SKM-1 treated with dmso at 0.1 percent for 144 hours (cell line): ENCODE results near the gene CLEC9A.
A peak's percentile ranks its signal among the peaks of the same experiment; 100 is the strongest.
"Not testable (repeated sequence)": the region's sequence is repeated elsewhere in the genome, so short reads cannot be mapped to it uniquely, and the experiment has no call there.

Experiments used
- DNase-seq: peaks from one replicate; lab custom pipeline; 2025; ENCODE audit not compliant: unreplicated experiment; lab: John Stamatoyannopoulos, UW

Gene CLEC9A

DNA sequence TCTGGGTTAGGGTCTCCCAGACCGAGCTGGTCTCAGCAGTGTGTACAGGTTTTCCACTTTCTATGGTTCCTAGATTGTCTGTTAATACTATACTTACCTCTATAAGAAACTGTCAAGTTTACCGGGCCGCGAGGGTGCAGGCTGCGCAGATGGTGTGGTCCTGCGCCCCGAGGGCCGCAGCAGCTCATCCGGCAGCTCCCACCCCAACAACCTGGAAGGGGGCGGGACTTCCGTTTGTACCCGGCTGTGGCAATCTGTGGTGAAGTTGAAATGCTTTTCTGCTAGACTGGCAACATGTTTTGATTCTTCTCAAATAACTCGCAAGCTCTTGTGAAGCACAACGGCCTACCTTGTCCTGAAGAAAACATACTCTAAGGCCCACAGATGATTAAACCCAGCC lies at the start of gene CLEC9A:
Gene CLEC9A (plus strand): TSS at position 237 of the 400 bp plus-strand sequence. CDS start 22,006 bp downstream, outside the sequence.
- no peak for DNase-seq

DNA sequence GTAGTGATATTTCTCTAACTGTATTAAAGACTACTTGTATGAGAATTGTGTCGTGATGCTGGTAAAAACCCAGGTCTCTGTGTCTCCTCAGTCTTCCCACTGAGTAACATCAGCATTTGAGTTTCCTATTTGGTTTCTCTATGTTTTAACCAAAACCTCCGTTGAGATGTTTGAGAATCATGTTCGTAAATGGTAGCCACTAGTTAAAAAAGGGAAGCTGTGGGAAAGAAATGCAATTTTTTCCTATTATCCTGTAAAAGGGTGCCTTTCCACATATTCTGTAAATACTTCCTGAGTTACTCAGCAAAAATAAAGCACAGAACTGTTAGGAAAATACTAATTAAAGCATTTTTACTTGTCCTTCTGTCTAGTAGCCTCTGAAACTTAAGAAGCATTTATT lies 38.6 kb upstream of the CLEC9A start:
- DNase-seq, result no peak

DNA sequence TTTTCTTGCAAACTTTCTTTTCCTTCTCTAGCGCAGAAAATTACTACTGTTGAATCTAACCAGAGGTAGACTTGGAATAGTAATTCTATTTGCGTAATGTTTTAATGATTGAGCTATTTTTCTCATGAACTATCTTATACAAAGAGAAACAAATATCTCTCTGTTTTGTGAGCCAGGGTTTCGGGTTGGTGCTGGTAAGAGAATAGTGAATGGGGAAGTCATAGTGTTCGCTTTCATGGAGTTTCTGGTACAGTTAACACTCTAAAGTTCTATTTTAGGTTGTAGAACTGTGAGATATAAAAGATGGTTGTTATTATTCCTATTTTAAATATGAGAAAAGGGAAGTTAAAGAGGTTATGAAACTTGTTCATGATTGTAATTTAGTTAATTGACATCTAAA lies 38.2 kb upstream of the CLEC9A start:
- DNase-seq, result no peak

DNA sequence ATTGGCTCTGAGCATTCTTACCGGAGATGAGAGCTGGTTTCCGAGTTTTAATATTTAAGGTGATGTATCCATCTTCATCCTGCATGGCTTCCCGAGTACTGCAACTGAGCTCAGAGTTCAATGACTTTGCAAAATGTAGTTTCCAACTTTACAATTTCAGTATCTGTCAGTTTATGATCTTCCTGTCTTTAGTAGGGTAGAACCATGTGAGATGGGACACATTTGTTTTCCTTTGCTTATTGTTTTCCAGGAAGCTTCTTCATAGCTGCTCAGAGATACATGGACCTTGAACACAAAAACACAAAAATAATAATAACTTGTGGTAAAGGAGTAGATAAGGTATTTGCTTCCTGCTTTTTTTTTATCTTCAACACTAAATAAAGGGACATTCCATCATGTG lies 31.5 kb upstream of the CLEC9A start, which contains the start of gene CLEC1B:
Gene CLEC1B (minus strand): TSS at position 106 of the 400 bp plus-strand sequence. CDS start 21 bp downstream, at position 85.
- no peak for DNase-seq

DNA sequence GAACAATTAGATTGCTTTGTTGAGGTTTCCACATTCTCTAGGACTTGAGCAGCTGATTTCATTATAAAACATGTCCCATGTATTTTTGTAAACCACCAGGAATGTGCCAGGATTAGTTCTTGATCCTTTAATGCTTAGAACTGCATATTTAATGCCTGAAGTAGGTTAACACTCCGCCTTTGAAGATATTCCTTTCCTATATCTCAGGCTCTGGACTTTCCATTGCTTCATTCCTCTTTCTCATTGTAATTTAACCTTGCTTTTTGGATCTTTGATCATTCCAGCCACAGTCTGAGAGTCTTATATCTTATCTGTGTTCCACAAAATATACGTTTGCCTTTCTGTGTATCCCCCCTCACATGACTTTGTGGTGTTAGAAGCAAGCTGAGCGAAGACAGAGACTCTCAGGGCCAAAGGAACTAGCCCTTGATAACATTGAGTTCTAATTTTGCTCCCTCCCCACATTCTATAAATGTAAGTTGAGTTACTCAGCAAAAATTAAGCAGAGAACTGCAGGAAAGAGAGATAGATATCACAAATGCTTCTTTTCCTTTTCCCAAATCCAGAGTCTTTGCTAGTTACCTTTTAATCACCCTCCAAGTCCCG lies 29.2 kb upstream of the CLEC9A start:
- DNase-seq, result no peak

DNA sequence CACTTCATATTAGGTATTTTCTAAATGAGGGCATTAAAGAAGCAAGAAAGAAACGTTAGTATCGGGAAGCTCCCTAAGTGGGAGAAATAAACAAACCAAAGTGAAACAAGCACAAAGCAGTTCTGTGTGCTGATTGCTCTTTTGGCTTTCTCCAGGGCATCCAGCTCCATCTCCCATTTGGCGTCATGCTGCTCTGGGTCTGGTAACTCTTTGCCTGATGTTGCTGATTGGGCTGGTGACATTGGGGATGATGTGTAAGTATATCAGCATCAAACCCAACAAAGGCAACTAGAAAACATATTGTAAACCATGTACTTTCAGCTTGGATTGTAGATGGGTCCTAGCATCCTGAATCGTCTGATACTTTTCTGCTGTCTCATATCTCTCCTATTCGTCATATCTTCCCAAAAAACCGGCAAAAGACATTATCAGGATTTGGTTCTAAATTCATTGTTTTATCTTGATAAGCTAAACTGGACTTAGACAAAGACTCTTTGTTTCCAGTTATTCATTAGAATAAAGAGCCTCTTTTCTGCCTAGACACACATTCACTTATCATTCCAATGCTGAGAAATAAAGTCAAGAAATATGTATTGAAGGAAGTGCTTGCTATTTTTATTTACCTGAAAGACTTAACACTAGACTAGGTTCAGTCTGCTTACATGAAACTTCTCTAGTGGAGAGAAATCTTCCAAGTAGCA lies 17.7 kb upstream of the CLEC9A start:
- no peak for DNase-seq

DNA sequence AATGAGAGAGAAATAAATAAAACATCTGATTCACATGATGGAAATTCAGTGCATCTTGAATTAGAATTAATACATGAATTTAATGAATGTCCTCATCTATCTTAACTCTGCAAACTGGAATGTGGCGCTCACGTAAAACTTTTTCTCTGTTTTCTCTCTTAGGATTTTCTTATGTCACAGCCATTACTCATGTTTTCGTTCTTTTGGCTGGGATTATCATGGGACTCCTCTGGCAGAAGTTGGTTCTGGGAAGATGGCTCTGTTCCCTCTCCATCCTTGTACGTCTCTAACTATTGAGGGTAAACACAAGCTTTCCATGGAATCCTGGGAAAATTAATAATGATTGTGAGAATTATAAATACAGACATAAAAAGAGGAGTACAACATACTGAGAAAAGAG lies 15.0 kb upstream of the CLEC9A start:
- DNase-seq, result no peak

DNA sequence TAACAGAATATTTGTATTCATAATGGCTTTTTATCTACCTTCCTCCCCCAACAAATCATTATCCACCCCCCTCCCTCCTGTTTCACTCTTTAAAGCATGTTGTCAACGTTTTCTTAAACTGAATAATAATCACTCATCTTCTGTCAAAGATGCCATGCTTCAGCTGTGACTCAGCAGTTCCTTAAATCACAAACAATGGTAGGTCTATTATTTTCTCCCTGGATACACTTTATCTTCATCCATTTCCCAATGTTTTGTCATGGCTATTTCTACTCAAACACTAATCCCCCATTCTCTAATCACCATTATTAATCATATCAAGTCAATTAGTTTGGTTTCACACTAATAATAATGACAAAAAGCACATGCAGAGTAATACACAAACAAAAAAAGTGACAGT lies 13.6 kb upstream of the CLEC9A start:
- no peak for DNase-seq

DNA sequence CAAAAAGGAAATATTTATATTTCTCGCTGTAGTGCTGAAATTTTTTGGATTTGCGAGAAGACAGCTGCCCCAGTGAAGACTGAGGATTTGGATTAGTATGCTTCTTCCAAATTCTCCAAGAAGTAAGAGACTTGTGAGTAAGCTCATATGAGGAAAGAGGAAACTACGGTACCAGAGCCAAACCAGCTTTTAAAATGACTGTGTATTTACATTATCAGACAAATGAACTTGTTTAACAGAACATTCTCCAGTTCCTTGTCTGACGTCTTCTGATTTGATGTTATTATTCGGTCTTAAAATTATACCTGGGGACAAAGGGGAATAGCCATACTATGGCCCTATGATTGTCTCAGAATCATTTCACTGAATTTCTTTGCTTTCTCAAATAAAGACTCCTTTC lies 12.1 kb upstream of the CLEC9A start:
- DNase-seq, result no peak

DNA sequence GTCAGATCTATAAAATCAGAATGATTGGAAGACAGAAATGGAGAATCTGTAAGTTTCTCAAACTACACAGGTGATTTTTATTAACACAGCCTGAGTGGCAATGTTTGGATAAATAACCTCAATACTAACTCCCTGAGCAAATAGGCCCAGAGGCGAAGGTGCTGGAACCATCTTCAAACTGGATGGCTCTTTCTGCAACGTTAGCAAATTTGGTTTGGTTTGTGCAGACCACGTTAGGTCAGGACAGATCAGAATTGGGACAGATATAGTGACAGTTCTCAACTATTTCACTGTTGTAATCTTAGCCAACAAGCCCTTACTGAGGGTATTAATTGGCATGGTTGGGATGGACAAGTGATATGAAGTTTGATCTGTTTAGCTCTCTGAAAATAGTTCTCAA lies 9.1 kb upstream of the CLEC9A start:
- DNase-seq, result no peak

DNA sequence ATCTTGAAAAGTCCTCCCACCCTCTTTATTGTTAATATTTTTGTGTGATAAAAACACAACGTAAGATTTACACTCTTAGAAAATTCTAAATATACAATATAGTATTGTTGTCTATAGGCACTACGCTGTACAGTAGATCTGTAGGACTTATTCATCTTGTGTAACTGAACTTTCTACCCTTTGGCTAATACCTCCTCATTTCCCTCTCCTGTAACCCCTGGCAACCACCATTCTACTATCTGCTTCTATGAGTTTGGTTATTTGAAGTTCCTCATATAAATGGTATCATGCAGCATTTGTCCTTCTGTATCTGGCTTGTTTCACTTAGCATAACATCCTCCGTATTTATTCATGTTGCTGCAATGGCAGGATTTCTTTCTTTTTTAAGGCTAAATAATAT lies 5.2 kb upstream of the CLEC9A start:
- DNase-seq, result no peak

DNA sequence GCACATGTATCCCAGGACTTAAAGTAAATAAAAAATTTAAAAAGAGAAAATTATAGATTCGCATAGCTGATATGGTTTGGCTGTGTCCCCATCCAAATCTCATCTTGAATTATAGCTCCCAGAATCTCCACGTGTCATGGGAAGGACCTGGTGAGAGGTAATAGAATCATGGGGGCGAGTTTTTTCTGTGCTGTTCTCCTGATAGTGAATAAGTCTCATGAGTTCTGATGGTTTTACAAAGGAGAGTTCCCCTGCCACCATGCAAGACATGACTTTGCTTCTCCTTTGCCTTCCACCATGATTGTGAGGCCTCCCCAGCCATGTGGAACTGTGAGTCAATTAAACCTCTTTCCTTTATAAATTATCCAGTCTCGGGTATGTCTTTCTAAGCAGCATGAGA lies 3.8 kb upstream of the CLEC9A start:
- not testable (repeated sequence) for DNase-seq

DNA sequence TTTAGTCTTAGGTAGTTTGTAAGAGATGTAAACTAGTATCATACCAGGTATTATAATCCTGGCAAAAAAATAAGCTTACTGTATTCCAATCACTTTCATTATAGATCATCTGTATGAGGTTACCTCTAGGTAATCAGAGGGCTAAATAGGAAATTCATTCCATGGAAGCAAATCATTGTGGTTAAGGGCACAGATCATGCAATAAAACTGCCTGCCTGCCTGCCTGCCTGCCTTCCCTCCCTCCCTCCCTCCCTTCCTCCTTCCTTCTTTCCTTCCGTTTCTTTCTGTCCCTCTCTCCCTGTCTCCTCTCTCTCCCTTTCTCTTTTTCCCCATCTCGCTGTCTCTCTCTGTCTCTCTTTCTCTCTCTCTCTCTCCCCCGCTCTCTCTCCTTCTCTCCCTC lies 3.2 kb upstream of the CLEC9A start:
- no peak for DNase-seq

DNA sequence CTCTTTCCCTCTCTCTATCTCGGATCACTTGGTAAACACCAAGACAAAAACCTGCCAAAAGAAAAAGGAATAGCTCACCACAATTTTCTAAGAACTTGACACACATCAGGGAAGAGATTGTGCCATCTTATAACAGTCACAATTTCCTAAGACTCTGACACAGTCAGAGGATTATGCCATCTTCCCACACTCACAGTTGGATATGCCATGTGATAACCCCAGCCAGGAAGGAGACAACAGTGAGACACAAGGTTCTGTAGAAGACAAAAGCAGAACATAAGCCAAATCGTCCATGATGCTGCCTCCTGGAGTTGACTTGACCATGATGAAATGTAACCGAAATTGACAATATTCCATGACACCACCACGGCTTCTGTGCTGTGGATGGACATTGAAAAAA lies 2.8 kb upstream of the CLEC9A start:
- DNase-seq, result peak; percentile 63

DNA sequence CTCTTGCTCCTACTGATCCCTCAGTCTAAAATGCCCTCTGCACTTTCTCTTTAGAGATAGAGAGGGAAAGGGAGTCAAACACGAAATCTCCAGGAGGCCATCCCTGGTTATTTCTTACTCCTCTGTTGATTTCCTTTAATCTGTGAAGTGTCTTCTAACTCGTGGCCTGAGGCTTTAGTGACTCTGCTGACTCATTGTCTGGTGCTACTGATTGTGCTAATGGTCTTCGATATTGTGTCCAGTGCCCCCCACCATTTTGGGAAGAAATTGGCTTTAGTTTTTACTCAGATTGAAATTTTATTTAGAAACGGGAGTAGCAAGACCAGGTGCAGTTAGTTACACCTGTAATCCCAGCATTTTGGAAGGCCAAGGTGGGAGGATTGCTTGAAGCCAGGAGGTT lies 839 bp downstream of the CLEC9A start:
- DNase-seq, result no peak

DNA sequence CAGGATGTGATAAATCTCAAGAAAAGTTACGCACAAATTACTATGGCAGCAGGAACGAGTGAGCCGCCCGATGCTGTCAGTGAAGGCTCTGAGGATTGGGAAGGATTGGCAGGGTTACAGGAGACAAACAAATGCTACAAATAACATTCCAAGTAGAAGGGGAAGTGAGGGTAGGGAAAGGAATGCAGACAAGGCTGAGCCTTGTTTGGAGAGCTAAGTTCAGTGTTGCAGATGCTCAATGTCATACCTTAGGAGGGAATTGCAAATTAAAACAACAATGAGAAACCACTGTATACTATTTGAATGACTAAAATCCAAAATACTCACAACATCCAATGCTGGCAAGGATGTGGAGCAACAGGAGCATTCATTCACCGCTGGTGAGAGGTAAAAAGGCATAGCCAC lies 1.3 kb downstream of the CLEC9A start:
- DNase-seq, result no peak

DNA sequence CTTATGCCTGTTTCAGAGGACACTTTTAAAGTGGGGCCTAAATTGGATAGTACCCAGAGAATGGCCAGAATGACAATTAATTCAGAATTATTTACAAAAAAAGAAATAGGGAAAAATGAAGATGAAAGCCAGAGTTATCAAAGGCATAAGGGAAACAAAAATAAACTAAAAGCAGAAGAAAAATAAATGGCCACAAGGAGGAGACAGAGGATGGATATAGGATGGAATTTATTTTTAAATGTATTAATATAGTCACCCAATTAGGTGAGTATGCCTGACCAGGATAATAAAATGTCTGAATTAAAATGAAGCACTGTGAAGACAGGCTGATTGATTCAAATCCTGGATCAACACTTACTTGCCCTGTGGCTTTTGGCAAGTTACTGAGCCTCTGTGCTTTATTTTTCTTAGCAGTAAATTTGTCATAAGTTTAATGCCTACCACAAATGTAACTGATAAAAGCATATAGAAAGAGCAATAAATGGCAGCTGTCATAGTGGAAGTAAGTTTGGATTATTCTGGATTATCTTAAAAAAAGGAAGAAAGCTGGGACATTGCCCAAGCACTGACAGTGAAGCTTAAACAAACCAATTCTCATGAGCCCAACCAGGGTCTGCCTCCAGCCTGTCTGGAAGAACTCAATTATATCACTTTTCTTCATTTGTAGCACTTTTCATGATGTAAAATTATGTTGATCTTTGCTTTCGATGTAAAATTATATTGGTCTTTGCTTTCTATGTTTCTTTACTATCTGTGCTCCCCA lies 3.5 kb downstream of the CLEC9A start:
- DNase-seq, result no peak

DNA sequence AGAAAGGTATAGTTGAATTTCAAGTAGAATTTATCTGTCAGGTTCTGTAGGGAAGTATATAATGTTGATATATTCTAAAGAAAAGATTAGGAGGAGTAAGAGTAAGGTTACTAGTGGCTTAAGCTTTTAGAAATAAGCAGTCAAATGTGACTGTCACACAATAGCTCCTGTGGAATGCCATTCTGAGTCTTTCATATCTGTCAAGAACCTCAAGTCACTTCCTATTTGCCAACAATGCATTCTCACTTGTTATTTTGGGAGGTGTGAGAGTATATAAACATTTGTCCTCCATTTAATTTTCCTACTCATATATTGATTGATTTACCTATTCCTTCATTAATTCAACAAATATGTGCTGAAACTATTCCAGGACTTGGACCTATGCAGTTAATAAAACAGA lies 11.7 kb downstream of the CLEC9A start:
- no peak for DNase-seq

DNA sequence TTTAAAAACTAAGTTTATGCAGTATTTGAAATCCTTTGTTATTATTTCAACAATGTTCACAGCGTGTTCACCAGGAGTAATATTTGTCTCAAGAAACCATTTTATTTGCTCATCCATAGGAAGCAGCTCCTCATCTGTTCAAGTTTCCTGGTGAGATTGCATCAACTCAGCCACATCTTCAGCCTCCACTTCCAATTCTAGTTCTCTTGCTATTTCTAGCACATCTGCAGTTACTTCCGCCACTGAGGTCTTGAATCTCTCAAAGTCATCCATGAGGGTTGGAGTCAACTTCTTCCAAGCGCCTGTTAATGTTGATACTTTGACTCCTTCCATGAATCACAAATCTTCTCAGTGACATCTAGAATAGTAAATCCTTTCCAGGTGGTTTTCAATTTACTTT lies 18.0 kb downstream of the CLEC9A start:
- DNase-seq, result no peak

DNA sequence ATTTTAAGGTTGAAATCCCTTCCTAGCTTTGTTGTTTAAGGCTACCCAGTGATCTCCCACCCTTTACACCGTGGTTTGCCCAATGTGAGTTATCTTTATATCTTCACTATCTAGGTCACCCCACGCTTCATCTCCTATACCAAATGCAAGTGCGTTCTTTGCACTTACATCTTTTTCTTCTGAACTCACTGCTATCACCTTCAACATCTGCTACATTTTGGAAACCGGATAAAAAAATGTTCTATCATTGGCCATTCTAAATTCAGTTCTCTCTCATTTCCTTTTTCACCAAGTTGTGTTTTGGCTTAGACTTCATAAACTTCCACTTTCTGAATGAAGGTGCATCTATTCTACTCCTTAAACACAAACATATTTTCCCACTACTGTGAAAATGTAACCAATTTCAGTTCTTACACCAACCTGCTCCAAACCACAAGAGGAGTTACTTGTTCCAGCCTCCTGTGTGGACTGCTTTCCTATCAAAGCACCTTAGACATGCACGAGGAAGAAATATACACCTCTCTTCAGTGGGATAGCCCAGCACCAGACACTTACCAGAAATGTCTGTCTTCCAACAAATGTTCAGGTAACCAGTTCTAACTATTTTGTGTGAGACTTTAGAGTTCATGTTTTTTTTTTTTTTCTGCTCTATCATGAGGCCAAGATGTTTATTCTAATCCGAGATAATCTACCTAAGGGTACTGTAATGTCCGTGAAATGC lies 21.9 kb downstream of the CLEC9A start:
- no peak for DNase-seq

DNA sequence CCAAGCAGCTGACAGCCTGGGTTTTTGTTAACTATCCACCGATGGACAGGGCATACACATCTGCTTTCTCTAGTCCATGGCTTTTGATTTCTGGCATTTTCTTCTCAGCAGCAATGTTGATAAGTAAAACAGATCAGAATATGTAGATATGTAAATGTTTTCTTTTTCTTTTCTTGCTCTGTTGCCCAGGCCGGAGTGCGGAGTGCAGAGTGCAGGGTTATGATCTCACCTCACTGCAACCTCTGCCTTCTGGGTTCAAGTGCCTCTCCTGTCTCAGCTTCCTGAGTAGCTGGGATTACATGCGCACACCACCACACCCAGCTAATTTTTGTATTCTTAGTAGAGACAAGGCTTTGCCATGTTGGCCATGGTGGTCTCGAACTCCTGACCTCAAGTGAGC lies 27.9 kb downstream of the CLEC9A start:
- no peak for DNase-seq

DNA sequence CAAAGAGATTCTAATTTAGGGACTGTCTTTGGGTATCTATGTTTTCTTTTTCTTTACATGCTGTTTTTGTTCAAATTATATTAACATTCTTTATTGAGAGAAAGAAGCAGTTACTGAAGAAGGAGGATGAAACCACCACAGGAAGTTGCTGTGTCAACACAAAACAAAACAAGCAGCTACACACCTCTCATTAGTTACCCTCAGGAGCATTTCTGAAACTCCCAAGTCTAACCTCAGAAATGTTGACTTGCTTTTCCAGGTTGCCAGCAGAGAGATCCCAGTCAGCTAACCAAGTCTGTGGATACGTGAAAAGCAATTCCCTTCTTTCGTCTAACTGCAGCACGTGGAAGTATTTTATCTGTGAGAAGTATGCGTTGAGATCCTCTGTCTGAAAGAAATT lies 34.8 kb downstream of the CLEC9A start:
- no peak for DNase-seq
